PFSK-1 (cell line): ENCODE data around the gene IGSF8.

Experiments
- FOXP2 ChIP-seq: optimal IDR thresholded peaks from 2 replicates; pipeline ENCODE3; 2011; ENCODE audit warnings: borderline replicate concordance, control low read depth, inconsistent platforms; ENCODE audit not compliant: insufficient read depth; ENCODE audit errors: extremely low read length, extremely low read depth
- POLR2AphosphoS5 ChIP-seq: IDR thresholded peaks from 2 replicates; pipeline ENCODE4 v1.6.1; 2012; ENCODE audit warnings: low read depth, mild to moderate bottlenecking, control low read depth, low read length, moderate library complexity
- SIN3A ChIP-seq: IDR thresholded peaks from 2 replicates; pipeline ENCODE4 v1.6.1; 2012; ENCODE audit warnings: mild to moderate bottlenecking, low read length, moderate library complexity, borderline replicate concordance; ENCODE audit not compliant: insufficient read depth
- TAF1 ChIP-seq: IDR thresholded peaks from 2 replicates; pipeline ENCODE4 v1.6.1; 2012; ENCODE audit warnings: low read length, control low read depth, borderline replicate concordance; ENCODE audit not compliant: insufficient read depth
- TF ChIP-seq, protein P1 (sequence below), 2 experiments: IDR thresholded peaks; 2 replicates each; pipeline versions ENCODE4 v1.6.1 to v1.8.0; 2011 to 2012; ENCODE audit warnings: low read depth in 2 of 2, low read length in 2 of 2, control low read depth in 1 of 2, inconsistent platforms in 1 of 2, mild to moderate bottlenecking in 1 of 2, moderate library complexity in 1 of 2; ENCODE audit not compliant: insufficient read depth in 1 of 2

- no peak for TF ChIP-seq POLR2AphosphoS5
- TF ChIP-seq, protein P1, sequence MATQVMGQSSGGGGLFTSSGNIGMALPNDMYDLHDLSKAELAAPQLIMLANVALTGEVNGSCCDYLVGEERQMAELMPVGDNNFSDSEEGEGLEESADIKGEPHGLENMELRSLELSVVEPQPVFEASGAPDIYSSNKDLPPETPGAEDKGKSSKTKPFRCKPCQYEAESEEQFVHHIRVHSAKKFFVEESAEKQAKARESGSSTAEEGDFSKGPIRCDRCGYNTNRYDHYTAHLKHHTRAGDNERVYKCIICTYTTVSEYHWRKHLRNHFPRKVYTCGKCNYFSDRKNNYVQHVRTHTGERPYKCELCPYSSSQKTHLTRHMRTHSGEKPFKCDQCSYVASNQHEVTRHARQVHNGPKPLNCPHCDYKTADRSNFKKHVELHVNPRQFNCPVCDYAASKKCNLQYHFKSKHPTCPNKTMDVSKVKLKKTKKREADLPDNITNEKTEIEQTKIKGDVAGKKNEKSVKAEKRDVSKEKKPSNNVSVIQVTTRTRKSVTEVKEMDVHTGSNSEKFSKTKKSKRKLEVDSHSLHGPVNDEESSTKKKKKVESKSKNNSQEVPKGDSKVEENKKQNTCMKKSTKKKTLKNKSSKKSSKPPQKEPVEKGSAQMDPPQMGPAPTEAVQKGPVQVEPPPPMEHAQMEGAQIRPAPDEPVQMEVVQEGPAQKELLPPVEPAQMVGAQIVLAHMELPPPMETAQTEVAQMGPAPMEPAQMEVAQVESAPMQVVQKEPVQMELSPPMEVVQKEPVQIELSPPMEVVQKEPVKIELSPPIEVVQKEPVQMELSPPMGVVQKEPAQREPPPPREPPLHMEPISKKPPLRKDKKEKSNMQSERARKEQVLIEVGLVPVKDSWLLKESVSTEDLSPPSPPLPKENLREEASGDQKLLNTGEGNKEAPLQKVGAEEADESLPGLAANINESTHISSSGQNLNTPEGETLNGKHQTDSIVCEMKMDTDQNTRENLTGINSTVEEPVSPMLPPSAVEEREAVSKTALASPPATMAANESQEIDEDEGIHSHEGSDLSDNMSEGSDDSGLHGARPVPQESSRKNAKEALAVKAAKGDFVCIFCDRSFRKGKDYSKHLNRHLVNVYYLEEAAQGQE (IDR thresholded peaks at IDR 0.05; ENCODE audit: insufficient read depth in 1 of 2, low read depth in 2 of 2, low read length in 2 of 2): no peak
- TF ChIP-seq TAF1: no peak
- TF ChIP-seq SIN3A: no peak
- TF ChIP-seq FOXP2: no peak
Measured at GRCh38 chr1:160078512-160079195, 19.8 kb downstream of the IGSF8 start.
